HepG2 (cell line): ENCODE measurements around the gene MAP3K4. TPM values are rescaled to one million over a fixed set of nuclear protein-coding genes. Genes with fewer than 3 reads are reported as not detected.

ENCODE experiments used
- ATAC-seq: fragments of 200-7000 bp; cut with Tn5 transposase; 3 replicates; pipeline ENCODE4 v1.9.1; 2020; ENCODE audit warnings: mild to moderate bottlenecking, moderate library complexity
- BruUV-seq: library from RNA; stranded (reverse); fragments of 400-500 nt; replicated peaks from 2 replicates; lab custom pipeline; 2021; lab: Mats Ljungman, UMichigan
- CTCF ChIA-PET: fragments of 300-600 bp; formaldehyde crosslinking; extraction: SDS; loops from one replicate; lab custom pipeline; 2021; ENCODE audit warnings: low total read pairs, inconsistent platforms, low intra/inter-chr PET ratio; lab: Yijun Ruan, JAX
- POLR2A ChIA-PET: fragments of 350-600 bp; sonication (Branson Sonifier 250); formaldehyde crosslinking; loops from one replicate; lab custom pipeline; 2020; ENCODE audit warnings: antibody characterized with exemption, inconsistent platforms; lab: Yijun Ruan, JAX
- DNase-seq: peaks from one replicate; pipeline ENCODE4 v3.0.0-alpha.2; 2015; ENCODE audit warnings: low spot score
- FAIRE-seq: peaks from 3 replicates; lab custom pipeline; 2011; peaks lifted over from hg19 to GRCh38; lab: Jason Lieb, UNC
- H2AFZ ChIP-seq: one replicate; pipeline ENCODE4 v1.6.1; 2011; ENCODE audit warnings: low read length, inconsistent platforms
- H3K27ac ChIP-seq: fragments of 300-600 bp; 3 replicates; pipeline ENCODE4 v1.8.0; 2011; ENCODE audit warnings: mixed run types, mild to moderate bottlenecking, mixed read lengths, low read length, inconsistent platforms; ENCODE audit not compliant: insufficient read depth; ENCODE audit errors: extremely low read length
- H3K27me3 ChIP-seq, 2 experiments: fragments of 200-600 bp in 1 of 2; 2 replicates in 1 of 2; 3 replicates in 1 of 2; pipeline versions ENCODE4 v1.6.0 to v1.8.0; 2011; ENCODE audit warnings: low read length in 2 of 2, mild to moderate bottlenecking in 2 of 2, moderate library complexity in 2 of 2, inconsistent platforms in 1 of 2; ENCODE audit not compliant: insufficient read depth in 2 of 2, control insufficient read depth in 1 of 2
- H3K36me3 ChIP-seq, 2 experiments: fragments of 200-600 bp in 1 of 2; replicated peaks in 1 of 2; 2 replicates in 1 of 2; 3 replicates in 1 of 2; pipeline versions ENCODE4 v1.5.1 to v1.8.0; 2011; ENCODE audit warnings: low read length in 2 of 2, inconsistent platforms in 1 of 2; ENCODE audit not compliant: insufficient read depth in 2 of 2, control insufficient read depth in 1 of 2
- H3K4me1 ChIP-seq: 2 replicates; pipeline ENCODE4 v1.5.1; 2012; ENCODE audit warnings: low read length, inconsistent platforms; ENCODE audit not compliant: insufficient read depth
- H3K4me2 ChIP-seq: 2 replicates; pipeline ENCODE4 v1.6.0; 2011; ENCODE audit warnings: low read depth, low read length, inconsistent platforms
- H3K4me3 ChIP-seq, 3 experiments: fragments of 200-600 bp in 1 of 3; sonication (generic), shearing (Covaris generic) in 1 of 3; replicated peaks in 1 of 3; 2 replicates each; pipeline ENCODE4 v1.5.1; 2011 to 2016; ENCODE audit warnings: low read length in 3 of 3, inconsistent platforms in 2 of 3, low read depth in 2 of 3, mild to moderate bottlenecking in 2 of 3, control low read depth in 1 of 3, mixed read lengths in 1 of 3; ENCODE audit not compliant: insufficient read depth in 1 of 3
- H3K79me2 ChIP-seq: one replicate; pipeline ENCODE4 v1.6.1; 2011; ENCODE audit warnings: low read length, inconsistent platforms; ENCODE audit not compliant: insufficient read depth
- H3K9ac ChIP-seq: 2 replicates; pipeline ENCODE4 v1.6.0; 2011; ENCODE audit warnings: mild to moderate bottlenecking, low read depth, low read length, inconsistent platforms; ENCODE audit not compliant: insufficient read depth
- H3K9me3 ChIP-seq: 2 replicates; pipeline ENCODE4 v1.5.1; 2012; ENCODE audit warnings: mild to moderate bottlenecking, low read length
- H4K20me1 ChIP-seq: 2 replicates; pipeline ENCODE4 v1.6.0; 2011; ENCODE audit warnings: inconsistent platforms, mild to moderate bottlenecking, low read length, moderate library complexity; ENCODE audit not compliant: insufficient read depth
- AHDC1 ChIP-seq: sonication (generic); formaldehyde crosslinking; IDR thresholded peaks from 2 replicates; pipeline ENCODE4 v1.5.1; 2020; ENCODE audit warnings: mild to moderate bottlenecking, missing genetic modification reagents, borderline replicate concordance
- FOXK2 ChIP-seq: fragments of 450-650 bp; IDR thresholded peaks from 2 replicates; pipeline ENCODE4 v1.6.1; 2016
- FOXO1 ChIP-seq: sonication (generic); formaldehyde crosslinking; IDR thresholded peaks from 2 replicates; pipeline ENCODE4 v1.4.0; 2020; ENCODE audit warnings: missing genetic modification reagents
- GABPB1 ChIP-seq: IDR thresholded peaks from 2 replicates; pipeline ENCODE4 v1.6.1; 2016; ENCODE audit warnings: mild to moderate bottlenecking, missing genetic modification reagents, moderate library complexity, missing compliant biosample characterization
- GATA4 ChIP-seq: sonication (generic); IDR thresholded peaks from 2 replicates; pipeline ENCODE4 v1.6.1; 2016; ENCODE audit warnings: antibody characterized with exemption, low read depth, borderline replicate concordance
- HDAC2 ChIP-seq: sonication (generic); formaldehyde crosslinking; IDR thresholded peaks from 2 replicates; pipeline ENCODE4 v1.4.0; 2020; ENCODE audit warnings: missing genetic modification reagents
- NFIB ChIP-seq: sonication (generic); formaldehyde crosslinking; IDR thresholded peaks from 2 replicates; pipeline ENCODE4 v1.9.0; 2021; ENCODE audit warnings: missing genetic modification reagents, mild to moderate bottlenecking, borderline replicate concordance
- PBX2 ChIP-seq: IDR thresholded peaks from 2 replicates; pipeline ENCODE4 v1.6.1; 2016; ENCODE audit warnings: control low read depth
- PHF5A ChIP-seq: IDR thresholded peaks from one replicate; pipeline ENCODE4 v1.6.1; 2018; ENCODE audit warnings: low read depth, missing genetic modification reagents; ENCODE audit not compliant: unreplicated experiment
- RFXANK ChIP-seq: IDR thresholded peaks from 2 replicates; pipeline ENCODE4 v1.6.1; 2016
- SUZ12 ChIP-seq: fragments of 150-350 bp; IDR thresholded peaks from 2 replicates; pipeline ENCODE4 v1.6.1; 2014; ENCODE audit warnings: low read depth, low read length
- ZNF3 ChIP-seq: IDR thresholded peaks from 2 replicates; pipeline ENCODE4 v1.7.0; 2017; ENCODE audit warnings: inconsistent platforms
- ZNF678 ChIP-seq: sonication (generic); formaldehyde crosslinking; IDR thresholded peaks from 2 replicates; pipeline ENCODE4 v1.4.0; 2020; ENCODE audit warnings: mild to moderate bottlenecking, missing genetic modification reagents
- ZNF891 ChIP-seq: sonication (generic); formaldehyde crosslinking; IDR thresholded peaks from 2 replicates; pipeline ENCODE4 v1.5.0; 2020; ENCODE audit warnings: mild to moderate bottlenecking, missing genetic modification reagents
- ZSCAN12 ChIP-seq: sonication (generic); formaldehyde crosslinking; IDR thresholded peaks from 2 replicates; pipeline ENCODE4 v1.9.0; 2021; ENCODE audit warnings: mild to moderate bottlenecking, missing genetic modification reagents
- WGBS: methylation state at CpG from one replicate; pipeline ENCODE4 v1.1.6; 2017; ENCODE audit warnings: low lambda C conversion rate; 5-methylcytosine and 5-hydroxymethylcytosine counted together
- in situ Hi-C: cut with HindIII; loops from 2 replicates; pipeline ENCODE4 v1.10.0; 2017; ENCODE audit warnings: low pct_unique_long_range_greater_than_20kb; ENCODE audit not compliant: extremely low pct_ligation_motif_present
- intact Hi-C: fragments of 100-400 bp; cut with micrococcal nuclease; formaldehyde crosslinking; loops from one replicate; pipeline ENCODE4 v1.10.0; 2022; ENCODE audit not compliant: unreplicated experiment
- polyA plus RNA-seq, 8 experiments: library from polyadenylated mRNA; depleted of rRNA in 3 of 8; stranded (reverse) in 7 of 8; unstranded in 1 of 8; fragments of >200 nt; fragmentation: Illumina TruSeq in 4 of 8; extraction: Trizol in 4 of 8; gene quantifications; 2 replicates each; pipeline versions ENCODE4 v1.2.1 to v1.2.3, GENCODE V29; 2011 to 2016; ENCODE audit warnings: low read depth in 4 of 8, missing spikeins in 1 of 8, mixed read lengths in 1 of 8; ENCODE audit not compliant: insufficient read depth in 1 of 8
- total RNA-seq, 5 experiments: library from RNA; depleted of rRNA; stranded (reverse); fragments of >200 nt; fragmentation: Illumina TruSeq; extraction: Trizol; gene quantifications; 2 replicates each; pipeline ENCODE4 v1.2.3, GENCODE V29; 2016; ENCODE audit warnings: low read depth in 1 of 5
- TF ChIP-seq, protein P1 (sequence below), 2 experiments: fragments of 450-650 bp in 1 of 2; sonication (generic) in 1 of 2; formaldehyde crosslinking; IDR thresholded peaks; 2 replicates each; pipeline versions ENCODE4 v1.5.0 to v1.8.0; 2020 to 2022; ENCODE audit warnings: mild to moderate bottlenecking in 1 of 2, missing genetic modification reagents in 1 of 2

MAP3K4 gene
- total and polyA plus RNA-seq, 2 of the 13 experiments (the other 11 are each of a cell fraction or from before 2014, with no cell fraction given) = 12.9 to 33.6 TPM

GRCh38 chr6:161111261-161111660, 119.7 kb downstream of the MAP3K4 start (continued):
- no peak for TF ChIP-seq FOXO1
- no peak for TF ChIP-seq PHF5A (CRISPR knock-in tag)
- TF ChIP-seq, all 625 proteins: peak for 0

GRCh38 chr6:161115468-161115867, 123.9 kb downstream of the MAP3K4 start:
- Histone ChIP-seq H3K27me3 (no peaks in the 10 kb centered on the region), H3K27ac (no peak overlapping the region), H2AFZ (no peak overlapping the region), H3K4me1 (no peaks in the 10 kb centered on the region), H3K9me3 (peaks cover 14% of the 10 kb centered on the region; the same call in 1 of the 2 replicates), H3K9ac (no peak overlapping the region), H3K4me2 (no peak overlapping the region), H3K36me3 (peaks cover 18 to 74% of the 10 kb centered on the region in 2 experiments), H3K79me2 (no peaks in the 10 kb centered on the region), H4K20me1 (no peaks in the 10 kb centered on the region), H3K4me3 (no peak overlapping the region)
- 93% methylated on average over 3 of the region's 3 CpGs for WGBS
- in situ Hi-C loops = no loop called here
- DNase-seq (no peak), ATAC-seq (no peak), FAIRE-seq (no peak)
- ChIA-PET CTCF (no interaction called here), POLR2A (no interaction called here)
- no TSS peak for BruUV-seq
- intact Hi-C loops = no loop called here
- no peak for TF ChIP-seq HDAC2 (CRISPR knock-in tag)
- TF ChIP-seq RFXANK (CRISPR knock-in tag) = no peak
- no peak for TF ChIP-seq NFIB (CRISPR knock-in tag)
- TF ChIP-seq FOXK2 = no peak
- no peak for TF ChIP-seq ZSCAN12
- TF ChIP-seq ZNF891 = no peak
- no peak for TF ChIP-seq SUZ12
- TF ChIP-seq ZNF678 = no peak
- TF ChIP-seq GATA4 = no peak
- no peak for TF ChIP-seq AHDC1 (CRISPR knock-in tag)
- no peak for TF ChIP-seq ZNF3
- TF ChIP-seq, protein P1, sequence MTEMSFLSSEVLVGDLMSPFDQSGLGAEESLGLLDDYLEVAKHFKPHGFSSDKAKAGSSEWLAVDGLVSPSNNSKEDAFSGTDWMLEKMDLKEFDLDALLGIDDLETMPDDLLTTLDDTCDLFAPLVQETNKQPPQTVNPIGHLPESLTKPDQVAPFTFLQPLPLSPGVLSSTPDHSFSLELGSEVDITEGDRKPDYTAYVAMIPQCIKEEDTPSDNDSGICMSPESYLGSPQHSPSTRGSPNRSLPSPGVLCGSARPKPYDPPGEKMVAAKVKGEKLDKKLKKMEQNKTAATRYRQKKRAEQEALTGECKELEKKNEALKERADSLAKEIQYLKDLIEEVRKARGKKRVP (CRISPR knock-in tag; IDR thresholded peaks at IDR 0.05) = no peak
- no peak for TF ChIP-seq PBX2
- TF ChIP-seq GABPB1 (CRISPR knock-in tag) = no peak
